Tibial nerve (tissue), 4 donors: ENCODE data around the gene ATP2C2. TPM values are rescaled to one million over a fixed set of nuclear protein-coding genes. Genes with fewer than 3 reads are reported as not detected.

Experiments
- DNase-seq, 2 donors: peaks; one replicate each; pipeline ENCODE4 v3.0.0-alpha.2; 2019; ENCODE audit warnings: low spot score in 2 of 2
- H3K27ac ChIP-seq, 4 donors: fragments of 200-600 bp; sonication (generic) in 3 of 4; one replicate each; pipeline ENCODE4 v1.5.1; 2017 to 2019; ENCODE audit warnings: mild to moderate bottlenecking in 1 of 4
- H3K27me3 ChIP-seq, 2 donors: fragments of 200-600 bp; sonication (generic) in 1 of 2; one replicate each; pipeline versions ENCODE4 v1.5.1 to v1.6.0; 2017 to 2019
- H3K36me3 ChIP-seq, 3 donors: fragments of 200-600 bp; sonication (generic); one replicate each; pipeline ENCODE4 v1.5.1; 2018 to 2019
- H3K4me1 ChIP-seq, 4 donors: fragments of 200-600 bp; sonication (generic) in 3 of 4; one replicate each; pipeline ENCODE4 v1.5.1; 2017 to 2019
- H3K4me3 ChIP-seq, 4 donors: fragments of 200-600 bp; sonication (generic) in 3 of 4; one replicate each; pipeline ENCODE4 v1.5.1; 2017 to 2019; ENCODE audit warnings: mild to moderate bottlenecking in 1 of 4, moderate library complexity in 1 of 4
- H3K9me3 ChIP-seq, 4 donors: fragments of 200-600 bp; sonication (generic) in 3 of 4; one replicate each; pipeline ENCODE4 v1.5.1; 2017 to 2019
- CTCF ChIP-seq, 5 experiments: fragments of 200-600 bp in 3 of 5; fragments of 450-650 bp in 2 of 5; sonication (generic) in 3 of 5; IDR thresholded peaks; one replicate each; pipeline ENCODE4 v1.5.1; 2016 to 2019; ENCODE audit warnings: antibody characterized with exemption in 5 of 5, mild to moderate bottlenecking in 3 of 5, moderate library complexity in 2 of 5
- EP300 ChIP-seq, 2 donors: sonication (generic); formaldehyde crosslinking; IDR thresholded peaks; one replicate each; pipeline ENCODE4 v1.6.1; 2017; ENCODE audit warnings: antibody characterized with exemption in 2 of 2, mild to moderate bottlenecking in 1 of 2
- POLR2A ChIP-seq, 2 donors: fragments of 450-650 bp; IDR thresholded peaks; one replicate each; pipeline ENCODE4 v1.6.1; 2017; ENCODE audit warnings: antibody characterized with exemption in 2 of 2, mild to moderate bottlenecking in 2 of 2, moderate library complexity in 2 of 2
- WGBS, 2 donors: methylation state at CpG; one replicate each; pipeline ENCODE4 v1.1.5; 2018; 5-methylcytosine and 5-hydroxymethylcytosine counted together
- total RNA-seq, 4 donors: library from RNA; depleted of rRNA; stranded (reverse); fragments of >200 nt; gene quantifications; one replicate each; pipeline ENCODE4 v1.1.0, GENCODE V29; 2016

The ATP2C2 gene
- total RNA-seq, 4 donors from 2014 or later: not detected

- Histone ChIP-seq H3K9me3 (peaks cover 0 to 5% (median 0%) of the 10 kb centered on the region in 4 donors), H3K4me1 (no peaks in the 10 kb centered on the region), H3K4me3 (no peak overlapping the region), H3K27ac (no peak overlapping the region), H3K27me3 (no peaks in the 10 kb centered on the region), H3K36me3 (peaks cover 0 to 88% (median 0%) of the 10 kb centered on the region in 3 donors)
- TF ChIP-seq CTCF (IDR thresholded peaks at IDR 0.05): no peak
- no peak for TF ChIP-seq POLR2A (IDR thresholded peaks at IDR 0.05)
- no peak for DNase-seq
- 97 to 98% methylated on average over 11 of the region's 11 CpGs for WGBS, 2 donors
Observed at GRCh38 chr16:84495506-84495905, 127.2 kb downstream of the ATP2C2 start.

GRCh38 chr16:84496991-84497390, 128.7 kb downstream of the ATP2C2 start:
- Histone ChIP-seq H3K36me3 (peaks cover 0 to 95% (median 0%) of the 10 kb centered on the region in 3 donors), H3K9me3 (peaks cover 0 to 5% (median 0%) of the 10 kb centered on the region in 4 donors), H3K27ac (no peak overlapping the region), H3K4me3 (no peak overlapping the region), H3K4me1 (no peaks in the 10 kb centered on the region), H3K27me3 (no peaks in the 10 kb centered on the region)
- 97 to 100% methylated on average over 3 of the region's 3 CpGs for WGBS, 2 donors
- TF ChIP-seq EP300 (IDR thresholded peaks at IDR 0.05) (no peak), POLR2A (IDR thresholded peaks at IDR 0.05) (no peak), CTCF (IDR thresholded peaks at IDR 0.05) (no peak)
- DNase-seq: no peak

- Histone ChIP-seq H3K27ac (no peak overlapping the region), H3K36me3 (peaks cover 0 to 97% (median 0%) of the 10 kb centered on the region in 3 donors), H3K4me1 (no peaks in the 10 kb centered on the region), H3K9me3 (peaks cover 0 to 5% (median 0%) of the 10 kb centered on the region in 4 donors), H3K4me3 (no peak overlapping the region), H3K27me3 (no peaks in the 10 kb centered on the region)
- DNase-seq: no peak
- WGBS, 2 donors: 91% methylated on average over 18 of the region's 18 CpGs
- no peak for TF ChIP-seq POLR2A (IDR thresholded peaks at IDR 0.05)
- no peak for TF ChIP-seq EP300 (IDR thresholded peaks at IDR 0.05)
- no peak for TF ChIP-seq CTCF (IDR thresholded peaks at IDR 0.05)
Observed at GRCh38 chr16:84497418-84498222, 129.3 kb downstream of the ATP2C2 start.

GRCh38 chr16:84498223-84498610, 129.9 kb downstream of the ATP2C2 start:
- TF ChIP-seq POLR2A (IDR thresholded peaks at IDR 0.05): no peak
- TF ChIP-seq CTCF (IDR thresholded peaks at IDR 0.05): no peak
- TF ChIP-seq EP300 (IDR thresholded peaks at IDR 0.05): no peak
- no peak for DNase-seq
- H3K36me3 ChIP-seq: peaks cover 0 to 92% (median 0%) of the 10 kb centered on the region in 3 donors
- H3K4me1 ChIP-seq: peaks cover 0 to 2% (median 0%) of the 10 kb centered on the region in 4 donors
- 94 to 95% methylated on average over 2 of the region's 2 CpGs for WGBS, 2 donors
- H3K27me3 ChIP-seq: no peaks in the 10 kb centered on the region
- no peak overlapping the region for H3K27ac ChIP-seq
- no peak overlapping the region for H3K4me3 ChIP-seq
- peaks cover 0 to 5% (median 0%) of the 10 kb centered on the region in 4 donors for H3K9me3 ChIP-seq

- Histone ChIP-seq H3K36me3 (peaks cover 0 to 84% (median 0%) of the 10 kb centered on the region in 3 donors), H3K27me3 (no peaks in the 10 kb centered on the region), H3K9me3 (no peaks in the 10 kb centered on the region), H3K4me3 (no peak overlapping the region), H3K27ac (no peak overlapping the region), H3K4me1 (peaks cover 0 to 11% (median 5%) of the 10 kb centered on the region in 4 donors)
- WGBS, 2 donors: 81 to 87% methylated on average over 13 of the region's 13 CpGs
- DNase-seq: no peak
- TF ChIP-seq EP300 (IDR thresholded peaks at IDR 0.05) (no peak), POLR2A (IDR thresholded peaks at IDR 0.05) (no peak)
Observed at GRCh38 chr16:84498859-84499620, 130.7 kb downstream of the ATP2C2 start.
